ENCODE measurements around the gene VSIR. TPM values are rescaled to one million over a fixed set of nuclear protein-coding genes. Genes with fewer than 3 reads are reported as not detected.

VSIR gene
- total and polyA plus RNA-seq, 8 donors: 14.2 to 103 (median 16.2) TPM

- peaks cover 70 to 81% (median 75%) of the 10 kb centered on the region in 4 donors for H3K36me3 ChIP-seq
- H3K4me1 ChIP-seq: peaks cover 0 to 38% (median 14%) of the 10 kb centered on the region in 4 donors
- DNase-seq: no peak
- intact Hi-C loops (cut with DNase I; ENCODE audit: low total_unique reads): no loop called here
- H3K27ac ChIP-seq: peak overlapping the region in 4 of 5 donors; percentile 17 to 53 (median 44)
- 77 to 88% (median 82%) methylated on average over 8 of the region's 8 CpGs for WGBS, 5 donors
- TF ChIP-seq POLR2A (IDR thresholded peaks at IDR 0.05) (no peak), POLR2AphosphoS5 (IDR thresholded peaks at IDR 0.05) (no peak), EP300 (IDR thresholded peaks at IDR 0.05) (no peak), CTCF (IDR thresholded peaks at IDR 0.05) (no peak)
- no peaks in the 10 kb centered on the region for H3K27me3 ChIP-seq
- H3K4me3 ChIP-seq: no peak overlapping the region
- H3K9me3 ChIP-seq: no peaks in the 10 kb centered on the region
Observed at GRCh38 chr10:71816936-71817618, 43.8 kb upstream of the VSIR start.

- intact Hi-C loops (cut with DNase I; ENCODE audit: low total_unique reads): no loop called here
- DNase-seq: no peak
- H3K36me3 ChIP-seq: peaks cover 63 to 75% (median 69%) of the 10 kb centered on the region in 4 donors
- peak overlapping the region in 1 of 5 donors; percentile 3 for H3K27ac ChIP-seq
- no peaks in the 10 kb centered on the region for H3K9me3 ChIP-seq
- peaks cover 0 to 44% (median 20%) of the 10 kb centered on the region in 4 donors for H3K4me1 ChIP-seq
- 80 to 91% (median 84%) methylated on average over 12 of the region's 12 CpGs for WGBS, 5 donors
- no peak for TF ChIP-seq POLR2AphosphoS5 (IDR thresholded peaks at IDR 0.05)
- no peak for TF ChIP-seq CTCF (IDR thresholded peaks at IDR 0.05)
- no peak for TF ChIP-seq POLR2A (IDR thresholded peaks at IDR 0.05)
- TF ChIP-seq EP300 (IDR thresholded peaks at IDR 0.05): no peak
- peaks cover 0 to 4% (median 0%) of the 10 kb centered on the region in 3 donors for H3K27me3 ChIP-seq
- H3K4me3 ChIP-seq: no peak overlapping the region
Observed at GRCh38 chr10:71816421-71816851, 43.1 kb upstream of the VSIR start.

- intact Hi-C loops (cut with DNase I; ENCODE audit: low total_unique reads): no loop called here
- H3K27me3 ChIP-seq: peaks cover 0 to 6% (median 0%) of the 10 kb centered on the region in 3 donors
- no peak overlapping the region for H3K27ac ChIP-seq
- DNase-seq: no peak
- TF ChIP-seq POLR2A (IDR thresholded peaks at IDR 0.05) (no peak), CTCF (IDR thresholded peaks at IDR 0.05) (no peak), POLR2AphosphoS5 (IDR thresholded peaks at IDR 0.05) (no peak), EP300 (IDR thresholded peaks at IDR 0.05) (no peak)
- 80 to 89% (median 83%) methylated on average over 14 to 15 of the region's 15 CpGs for WGBS, 5 donors
- H3K36me3 ChIP-seq: peaks cover 55 to 67% (median 61%) of the 10 kb centered on the region in 4 donors
- no peaks in the 10 kb centered on the region for H3K9me3 ChIP-seq
- H3K4me3 ChIP-seq: no peak overlapping the region
- H3K4me1 ChIP-seq: peaks cover 0 to 45% (median 21%) of the 10 kb centered on the region in 4 donors
Observed at GRCh38 chr10:71815515-71816130, 42.3 kb upstream of the VSIR start.

- peaks cover 0 to 45% (median 21%) of the 10 kb centered on the region in 4 donors for H3K4me1 ChIP-seq
- no peak overlapping the region for H3K27ac ChIP-seq
- H3K36me3 ChIP-seq: peaks cover 49 to 60% (median 54%) of the 10 kb centered on the region in 4 donors
- H3K9me3 ChIP-seq: no peaks in the 10 kb centered on the region
- TF ChIP-seq POLR2A (IDR thresholded peaks at IDR 0.05) (no peak), POLR2AphosphoS5 (IDR thresholded peaks at IDR 0.05) (no peak), CTCF (IDR thresholded peaks at IDR 0.05) (no peak), EP300 (IDR thresholded peaks at IDR 0.05) (no peak)
- peaks cover 0 to 6% (median 0%) of the 10 kb centered on the region in 3 donors for H3K27me3 ChIP-seq
- WGBS, 5 donors: 90 to 93% (median 92%) methylated on average over 11 to 26 of the region's 26 CpGs
- intact Hi-C loops (cut with DNase I; ENCODE audit: low total_unique reads): loop anchor here (5.0 kb wide), 1 partner anchor 428 kb away; no protein-coding TSS in a partner anchor
- no peak for DNase-seq
- no peak overlapping the region for H3K4me3 ChIP-seq
Observed at GRCh38 chr10:71814922-71815411, 41.6 kb upstream of the VSIR start.
